Activated CD8-positive, alpha-beta T cell treated with anti-CD3 and anti-CD28 coated beads for 36 hours (primary cell): Measurements from ENCODE around the gene IFT122. TPM values are rescaled to one million over a fixed set of nuclear protein-coding genes. Genes with fewer than 3 reads are reported as not detected.

Source experiments
- ATAC-seq: fragments of 200-7000 bp; cut with Tn5 transposase; one replicate; pipeline ENCODE4 v1.10.0; 2021; ENCODE audit warnings: mild to moderate bottlenecking, moderate library complexity
- CTCF ChIA-PET: fragments of 350-600 bp; sonication (Branson Sonifier 250); formaldehyde crosslinking; loops from one replicate; lab custom pipeline; 2021; ENCODE audit warnings: antibody characterized with exemption; lab: Charles Lee
- POLR2A ChIA-PET: fragments of 350-600 bp; sonication (Branson Sonifier 250); formaldehyde crosslinking; loops from one replicate; lab custom pipeline; 2021; ENCODE audit warnings: antibody characterized with exemption; lab: Charles Lee
- DNase-seq: peaks from one replicate; pipeline ENCODE4 v3.0.0-alpha.2; 2020
- H3K27ac Mint-ChIP-seq: one replicate; pipeline ENCODE4 v1.8.0; 2021; ENCODE audit warnings: mild to moderate bottlenecking, mixed read lengths
- H3K27me3 Mint-ChIP-seq: one replicate; pipeline ENCODE4 v1.8.0; 2021; ENCODE audit warnings: mixed read lengths
- H3K36me3 Mint-ChIP-seq: one replicate; pipeline ENCODE4 v1.8.0; 2021; ENCODE audit warnings: low read depth, mixed read lengths
- H3K4me1 Mint-ChIP-seq: one replicate; pipeline ENCODE4 v1.8.0; 2021; ENCODE audit warnings: low read depth, mixed read lengths
- H3K4me3 Mint-ChIP-seq: one replicate; pipeline ENCODE4 v1.8.0; 2021; ENCODE audit warnings: mild to moderate bottlenecking, moderate library complexity, mixed read lengths
- H3K9me3 Mint-ChIP-seq: one replicate; pipeline ENCODE4 v1.8.0; 2021; ENCODE audit warnings: mixed read lengths
- CTCF ChIP-seq: fragments of 200-600 bp; IDR thresholded peaks from one replicate; pipeline ENCODE4 v1.8.0; 2022; ENCODE audit warnings: antibody characterized with exemption, mild to moderate bottlenecking
- intact Hi-C: fragments of 100-400 bp; cut with micrococcal nuclease; formaldehyde crosslinking; loops from one replicate; pipeline ENCODE4 v1.10.0; 2022
- total RNA-seq, 2 experiments: library from RNA; stranded (reverse); gene quantifications; one replicate each; pipeline ENCODE4 v1.2.3, GENCODE V29; 2021

The IFT122 gene
- total RNA-seq, 2 experiments from 2014 or later, result 18.9 to 20.4 TPM

DNA sequence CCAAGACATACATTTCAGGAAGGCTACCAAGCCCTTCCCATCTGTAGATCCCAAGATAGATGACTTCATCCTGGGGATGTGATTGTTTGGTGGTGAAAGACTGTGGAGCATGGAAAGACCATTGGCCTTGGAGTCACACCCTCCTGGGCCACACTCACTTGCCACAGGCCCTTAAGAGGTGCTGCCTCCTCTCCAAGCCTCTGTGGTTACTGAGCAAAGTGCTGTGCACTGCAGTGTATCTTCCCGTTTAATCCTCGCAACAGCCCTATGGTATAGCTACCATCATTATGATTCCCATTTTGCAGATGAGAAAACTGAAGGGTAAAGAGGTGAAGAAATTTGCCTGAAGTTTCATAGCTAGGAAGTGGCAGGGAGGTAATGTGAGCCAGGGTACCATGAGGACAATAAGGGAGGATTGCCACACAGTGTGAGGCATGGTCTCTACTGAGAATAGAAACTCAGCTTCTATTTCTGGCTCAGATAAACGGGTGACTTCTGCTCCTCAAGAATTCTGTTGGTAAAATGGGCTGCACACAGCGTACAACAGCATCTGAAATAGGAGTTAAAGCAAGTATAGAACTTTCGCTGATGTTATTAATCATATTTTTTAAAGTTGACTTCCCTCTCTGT lies 64.6 kb downstream of the IFT122 start:
- no peaks in the 10 kb centered on the region for H3K36me3 Mint-ChIP-seq
- POLR2A ChIA-PET, result no interaction called here
- no peak for TF ChIP-seq CTCF
- intact Hi-C loops, result no loop called here
- no peaks in the 10 kb centered on the region for H3K27me3 Mint-ChIP-seq
- no peaks in the 10 kb centered on the region for H3K4me1 Mint-ChIP-seq
- ATAC-seq (no peak), DNase-seq (no peak)
- H3K9me3 Mint-ChIP-seq, result no peaks in the 10 kb centered on the region
- H3K27ac Mint-ChIP-seq, result no peak overlapping the region
- CTCF ChIA-PET, result no interaction called here
- no peak overlapping the region for H3K4me3 Mint-ChIP-seq

GRCh38 chr3:129505341-129505740 lies 65.3 kb downstream of the IFT122 start:
- ChIA-PET CTCF (no interaction called here), POLR2A (no interaction called here)
- DNase-seq (no peak), ATAC-seq (no peak)
- no peak overlapping the region for H3K4me3 Mint-ChIP-seq
- no peaks in the 10 kb centered on the region for H3K27me3 Mint-ChIP-seq
- intact Hi-C loops, result no loop called here
- H3K9me3 Mint-ChIP-seq, result no peaks in the 10 kb centered on the region
- H3K4me1 Mint-ChIP-seq, result no peaks in the 10 kb centered on the region
- TF ChIP-seq CTCF, result no peak
- no peaks in the 10 kb centered on the region for H3K36me3 Mint-ChIP-seq
- H3K27ac Mint-ChIP-seq, result no peak overlapping the region

GRCh38 chr3:129506231-129506742 lies 66.3 kb downstream of the IFT122 start:
- no peak for ATAC-seq
- no peak for TF ChIP-seq CTCF
- POLR2A ChIA-PET, result interaction anchor here (0.7 kb wide), 1 partner anchor 9 kb away, joined by 3 read pairs; no protein-coding TSS in a partner anchor
- no peak overlapping the region for H3K4me3 Mint-ChIP-seq
- H3K9me3 Mint-ChIP-seq, result no peaks in the 10 kb centered on the region
- peaks cover 2% of the 10 kb centered on the region for H3K4me1 Mint-ChIP-seq
- CTCF ChIA-PET, result no interaction called here
- no peak for DNase-seq
- H3K36me3 Mint-ChIP-seq, result no peaks in the 10 kb centered on the region
- H3K27me3 Mint-ChIP-seq, result no peaks in the 10 kb centered on the region
- intact Hi-C loops, result no loop called here
- H3K27ac Mint-ChIP-seq, result no peak overlapping the region

DNA sequence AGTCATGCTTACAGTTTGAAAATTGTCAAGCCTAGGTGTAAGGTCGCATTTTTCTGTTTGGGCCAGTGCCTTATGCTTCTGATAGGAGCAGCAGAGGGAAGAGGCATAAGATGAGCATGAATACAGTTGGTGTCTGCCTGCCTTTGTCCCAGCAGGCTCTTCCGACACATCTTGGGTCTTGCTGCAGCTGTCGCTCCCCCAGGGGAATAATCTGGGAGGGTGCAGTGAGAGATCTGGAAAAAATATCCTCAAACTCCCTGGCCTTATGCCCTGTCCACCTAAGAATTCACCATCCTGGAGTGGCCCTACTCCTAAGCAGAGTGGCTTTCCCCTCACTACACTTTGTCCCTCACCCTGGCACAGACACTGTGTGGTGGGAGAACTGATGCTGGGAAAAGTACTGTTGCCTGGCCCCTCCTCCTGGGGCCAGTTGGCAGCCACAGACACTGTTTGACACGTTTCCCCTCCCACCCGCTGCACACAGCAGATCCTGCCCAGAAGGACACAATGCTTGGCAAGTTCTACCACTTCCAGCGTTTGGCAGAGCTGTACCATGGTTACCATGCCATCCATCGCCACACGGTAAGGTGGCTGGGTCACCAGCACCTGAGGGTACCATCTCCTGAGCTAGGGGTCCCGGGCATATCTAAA lies 67.3 kb downstream of the IFT122 start:
- intact Hi-C loops, result no loop called here
- no peak overlapping the region for H3K27ac Mint-ChIP-seq

More for the DNA sequence above, 67.3 kb downstream of the IFT122 start:
- Mint-ChIP-seq H3K4me3 (no peak overlapping the region), H3K36me3 (no peaks in the 10 kb centered on the region), H3K27me3 (no peaks in the 10 kb centered on the region), H3K9me3 (no peaks in the 10 kb centered on the region), H3K4me1 (peaks cover 2% of the 10 kb centered on the region)
- TF ChIP-seq CTCF, result no peak
- ChIA-PET CTCF (no interaction called here), POLR2A (no interaction called here)
- ATAC-seq (no peak), DNase-seq (no peak)
